Stimulated activated naive CD4-positive, alpha-beta T cell treated with Interleukin-2 at 50 U/mL for 16 hours (primary cell): ENCODE results near the gene ZNF557.

Experiments used
- DNase-seq: peaks from one replicate; lab custom pipeline; 2025; lab: John Stamatoyannopoulos, UW

The ZNF557 gene

GRCh38 chr19:7126132-7126531 is 56.6 kb downstream of the ZNF557 start:
- DNase-seq = no peak

- DNase-seq = no peak
Measured at GRCh38 chr19:7130043-7130442, 60.5 kb downstream of the ZNF557 start.

DNA sequence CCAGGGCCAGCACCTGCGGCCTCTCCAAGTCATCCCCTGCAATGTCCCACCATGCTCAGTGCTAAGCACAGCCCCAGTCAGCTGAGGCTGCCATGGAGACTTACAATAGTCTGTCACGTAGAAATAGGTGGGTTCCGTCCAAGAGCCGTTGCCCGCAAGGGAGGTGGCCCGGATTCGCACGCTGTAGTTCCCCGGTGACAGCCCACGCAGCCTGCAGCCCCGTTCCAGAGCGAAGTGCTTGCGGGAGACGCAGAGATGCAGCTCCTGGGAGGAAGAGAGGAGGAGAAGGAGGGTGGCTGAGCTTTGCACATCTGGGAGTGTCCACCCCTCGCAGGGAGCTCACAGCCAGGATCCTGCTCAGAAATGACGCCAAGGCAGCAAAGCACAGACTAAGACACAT is 62.6 kb downstream of the ZNF557 start:
- DNase-seq = no peak

- DNase-seq = no peak
Measured at GRCh38 chr19:7137120-7137519, 67.6 kb downstream of the ZNF557 start.
